Measurements from ENCODE around the gene EGR4.

The EGR4 gene

GRCh38 chr2:73250872-73251846 is 42.2 kb downstream of the EGR4 start:
- DNase-seq (ENCODE audit: low read depth in 2 of 2): no peak

GRCh38 chr2:73249636-73250035 is 43.7 kb downstream of the EGR4 start:
- DNase-seq (ENCODE audit: low read depth in 2 of 2): no peak

- DNase-seq (ENCODE audit: low read depth in 2 of 2): no peak
Observed at GRCh38 chr2:73246850-73247249, 46.5 kb downstream of the EGR4 start.

DNA sequence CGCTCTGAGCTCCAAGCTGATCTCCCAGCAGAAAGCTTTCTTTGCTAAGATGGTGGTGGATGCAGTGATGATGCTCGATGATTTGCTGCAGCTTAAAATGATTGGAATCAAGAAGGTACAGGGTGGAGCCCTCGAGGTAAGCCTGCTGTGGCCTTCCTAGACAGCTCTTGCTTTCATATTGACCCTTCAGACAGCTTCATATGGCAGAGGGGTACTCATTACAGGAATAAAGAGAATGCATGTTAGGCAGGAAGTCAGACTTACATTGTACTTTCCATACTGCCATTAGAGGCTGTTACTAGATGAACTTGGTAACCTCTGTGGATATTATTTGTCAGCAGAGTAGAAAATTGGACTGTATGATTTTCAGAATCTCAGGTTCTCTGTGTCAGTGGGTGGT is 48.8 kb downstream of the EGR4 start:
- no peak for DNase-seq (ENCODE audit: low read depth in 2 of 2)

DNA sequence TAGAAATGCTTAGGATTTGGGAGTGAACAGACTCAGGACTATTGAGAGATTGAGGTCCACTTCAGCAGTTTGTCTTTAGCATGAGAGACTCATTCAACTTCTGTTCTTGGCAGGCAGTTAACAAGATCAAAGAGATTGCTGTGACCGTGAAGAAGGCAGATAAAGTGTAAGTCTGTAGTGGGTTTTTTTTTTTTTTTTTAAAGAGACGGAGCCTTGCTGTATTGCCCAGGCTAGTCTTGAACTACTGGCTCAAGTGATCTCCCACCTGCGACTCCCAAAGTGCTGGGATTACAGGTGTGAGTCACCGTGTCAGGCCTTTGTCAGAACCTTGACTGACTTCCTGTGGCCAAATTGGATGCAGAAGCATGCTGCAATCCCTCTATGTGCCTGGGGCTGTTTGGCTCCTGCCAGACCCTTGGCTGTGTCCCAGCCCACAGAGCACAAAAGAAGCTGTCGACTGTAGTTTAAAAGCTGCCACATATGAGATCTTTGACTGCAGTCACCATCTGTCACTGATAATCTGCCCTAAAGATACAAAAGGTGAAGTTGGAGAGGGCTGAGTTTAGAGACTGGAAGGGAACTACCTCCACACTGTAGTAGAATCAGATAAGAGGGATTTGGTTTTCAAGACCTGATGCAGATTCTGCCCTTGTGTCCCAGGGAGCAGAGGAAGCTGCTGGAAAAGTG is 49.3 kb downstream of the EGR4 start:
- no peak for DNase-seq (ENCODE audit: low read depth in 2 of 2)

Measured in stimulated activated CD8-positive, alpha-beta memory T cell treated with anti-CD3 and anti-CD28 coated beads, Interleukin-15, amount 100 ng/mL, for 4 hours (primary cell).